Parathyroid adenoma (tissue), 2 donors: Measurements from ENCODE around the gene CERS4.

Experiments used
- H2AFZ ChIP-seq: fragments of 300-600 bp; sonication (generic); one replicate; pipeline ENCODE4 v1.7.0; 2017; ENCODE audit warnings: antibody characterized with exemption, mild to moderate bottlenecking
- H3K27ac ChIP-seq: fragments of 300-600 bp; sonication (generic); one replicate; pipeline ENCODE4 v1.7.0; 2017
- H3K27me3 ChIP-seq: fragments of 300-600 bp; sonication (generic); one replicate; pipeline ENCODE4 v1.7.0; 2017; ENCODE audit warnings: low read length; ENCODE audit not compliant: control insufficient read depth, insufficient read depth
- H3K36me3 ChIP-seq: fragments of 300-600 bp; sonication (generic); one replicate; pipeline ENCODE4 v1.7.0; 2017; ENCODE audit warnings: low read length; ENCODE audit not compliant: control insufficient read depth, insufficient read depth
- H3K4me1 ChIP-seq: fragments of 300-600 bp; sonication (generic); one replicate; pipeline ENCODE4 v1.7.0; 2017; ENCODE audit warnings: control low read depth
- H3K4me2 ChIP-seq: fragments of 300-600 bp; sonication (generic); one replicate; pipeline ENCODE4 v1.7.0; 2017; ENCODE audit warnings: low read length
- H3K4me3 ChIP-seq: fragments of 300-600 bp; sonication (generic); one replicate; pipeline ENCODE4 v1.7.0; 2017; ENCODE audit warnings: low read depth, low read length
- H3K79me2 ChIP-seq: fragments of 300-600 bp; sonication (generic); one replicate; pipeline ENCODE4 v1.7.0; 2017; ENCODE audit warnings: control low read depth
- H3K9ac ChIP-seq: fragments of 300-600 bp; sonication (generic); one replicate; pipeline ENCODE4 v1.7.0; 2017; ENCODE audit warnings: mild to moderate bottlenecking
- H3K9me3 ChIP-seq: fragments of 300-600 bp; sonication (generic); one replicate; pipeline ENCODE4 v1.7.0; 2017; ENCODE audit warnings: low read length; ENCODE audit not compliant: control insufficient read depth
- TF ChIP-seq, protein P1 (sequence below): fragments of 300-600 bp; sonication (generic); IDR thresholded peaks from one replicate; pipeline ENCODE4 v1.7.0; 2017; ENCODE audit warnings: antibody characterized with exemption, mild to moderate bottlenecking
- donor health status: primary hyperparathyroidism.

The CERS4 gene

DNA sequence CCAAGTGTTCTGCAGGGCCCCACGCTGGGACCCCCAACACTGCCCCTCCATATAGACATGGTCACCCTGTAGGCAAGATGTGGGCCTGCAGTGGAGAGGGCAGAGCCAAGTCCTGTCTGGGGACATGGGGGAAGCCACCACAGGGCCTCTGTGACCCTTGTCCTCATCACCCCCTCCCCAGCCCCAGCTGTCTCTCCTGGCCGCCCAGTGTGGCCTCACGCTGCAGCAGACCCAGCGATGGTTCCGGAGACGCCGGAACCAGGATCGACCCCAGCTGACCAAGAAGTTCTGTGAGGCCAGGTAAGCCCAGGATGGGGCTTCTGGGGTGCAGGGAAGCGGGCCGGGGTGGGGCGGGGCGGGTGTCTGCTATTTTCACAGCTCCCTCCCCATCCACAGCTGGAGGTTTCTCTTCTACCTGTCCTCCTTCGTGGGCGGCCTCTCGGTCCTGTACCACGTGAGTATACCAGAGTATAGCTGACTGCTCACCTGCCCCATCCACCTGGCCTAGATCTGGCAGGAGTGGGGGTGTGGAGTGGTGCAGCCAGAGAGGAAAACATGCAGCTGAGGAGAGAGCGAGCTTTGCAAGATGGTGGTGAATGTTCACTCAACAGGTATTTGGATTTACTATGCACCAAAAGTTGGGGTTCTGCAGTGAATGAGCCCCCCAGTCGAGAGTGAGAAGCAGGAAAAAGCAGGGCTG lies 46.4 kb downstream of the CERS4 start:
- Histone ChIP-seq H3K36me3 (no peaks in the 10 kb centered on the region), H3K27ac (no peak overlapping the region)

GRCh38 chr19:8256276-8257051 lies 47.3 kb downstream of the CERS4 start:
- H3K9me3 ChIP-seq: no peaks in the 10 kb centered on the region
- H3K4me3 ChIP-seq: no peak overlapping the region
- H3K36me3 ChIP-seq: no peaks in the 10 kb centered on the region
- H3K27ac ChIP-seq: no peak overlapping the region
- TF ChIP-seq, protein P1, sequence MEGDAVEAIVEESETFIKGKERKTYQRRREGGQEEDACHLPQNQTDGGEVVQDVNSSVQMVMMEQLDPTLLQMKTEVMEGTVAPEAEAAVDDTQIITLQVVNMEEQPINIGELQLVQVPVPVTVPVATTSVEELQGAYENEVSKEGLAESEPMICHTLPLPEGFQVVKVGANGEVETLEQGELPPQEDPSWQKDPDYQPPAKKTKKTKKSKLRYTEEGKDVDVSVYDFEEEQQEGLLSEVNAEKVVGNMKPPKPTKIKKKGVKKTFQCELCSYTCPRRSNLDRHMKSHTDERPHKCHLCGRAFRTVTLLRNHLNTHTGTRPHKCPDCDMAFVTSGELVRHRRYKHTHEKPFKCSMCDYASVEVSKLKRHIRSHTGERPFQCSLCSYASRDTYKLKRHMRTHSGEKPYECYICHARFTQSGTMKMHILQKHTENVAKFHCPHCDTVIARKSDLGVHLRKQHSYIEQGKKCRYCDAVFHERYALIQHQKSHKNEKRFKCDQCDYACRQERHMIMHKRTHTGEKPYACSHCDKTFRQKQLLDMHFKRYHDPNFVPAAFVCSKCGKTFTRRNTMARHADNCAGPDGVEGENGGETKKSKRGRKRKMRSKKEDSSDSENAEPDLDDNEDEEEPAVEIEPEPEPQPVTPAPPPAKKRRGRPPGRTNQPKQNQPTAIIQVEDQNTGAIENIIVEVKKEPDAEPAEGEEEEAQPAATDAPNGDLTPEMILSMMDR: no peak
- no peak overlapping the region for H3K4me2 ChIP-seq
- H3K27me3 ChIP-seq: no peaks in the 10 kb centered on the region
- H2AFZ ChIP-seq: no peak overlapping the region
- no peak overlapping the region for H3K9ac ChIP-seq
- H3K79me2 ChIP-seq: no peaks in the 10 kb centered on the region
- H3K4me1 ChIP-seq: peaks cover 2% of the 10 kb centered on the region

More for the DNA sequence above, 46.4 kb downstream of the CERS4 start:
- Histone ChIP-seq H3K4me1 (peaks cover 2% of the 10 kb centered on the region), H2AFZ (no peak overlapping the region), H3K79me2 (no peaks in the 10 kb centered on the region), H3K27me3 (no peaks in the 10 kb centered on the region), H3K9ac (no peak overlapping the region), H3K4me3 (no peak overlapping the region), H3K4me2 (no peak overlapping the region), H3K9me3 (no peaks in the 10 kb centered on the region)
- TF ChIP-seq, protein P1: no peak

- Histone ChIP-seq H3K9me3 (no peaks in the 10 kb centered on the region), H3K27ac (no peak overlapping the region), H3K4me2 (no peak overlapping the region), H3K9ac (no peak overlapping the region), H3K27me3 (no peaks in the 10 kb centered on the region), H3K79me2 (no peaks in the 10 kb centered on the region), H3K4me3 (no peak overlapping the region), H2AFZ (no peak overlapping the region), H3K36me3 (no peaks in the 10 kb centered on the region), H3K4me1 (peaks cover 2% of the 10 kb centered on the region)
- TF ChIP-seq, protein P1: no peak
Observed at GRCh38 chr19:8257052-8257443, 47.9 kb downstream of the CERS4 start.

- TF ChIP-seq, protein P1: no peak
- no peak overlapping the region for H3K4me2 ChIP-seq
- H3K4me1 ChIP-seq: no peaks in the 10 kb centered on the region
- H3K27ac ChIP-seq: no peak overlapping the region
- no peak overlapping the region for H3K9ac ChIP-seq
- H3K4me3 ChIP-seq: no peak overlapping the region
- no peak overlapping the region for H2AFZ ChIP-seq
- no peaks in the 10 kb centered on the region for H3K27me3 ChIP-seq
- H3K9me3 ChIP-seq: no peaks in the 10 kb centered on the region
- no peaks in the 10 kb centered on the region for H3K36me3 ChIP-seq
- H3K79me2 ChIP-seq: no peaks in the 10 kb centered on the region
Observed at GRCh38 chr19:8259142-8259921, 50.2 kb downstream of the CERS4 start.
